ENCODE measurements around the gene PTPRN2. TPM values are rescaled to one million over a fixed set of nuclear protein-coding genes. Genes with fewer than 3 reads are reported as not detected.

Gene PTPRN2
- total and polyA plus RNA-seq, 2 of the 8 experiments (the other 6 are each of a cell fraction or from before 2014, with no cell fraction given), result 2.6 to 4.5 TPM

DNA sequence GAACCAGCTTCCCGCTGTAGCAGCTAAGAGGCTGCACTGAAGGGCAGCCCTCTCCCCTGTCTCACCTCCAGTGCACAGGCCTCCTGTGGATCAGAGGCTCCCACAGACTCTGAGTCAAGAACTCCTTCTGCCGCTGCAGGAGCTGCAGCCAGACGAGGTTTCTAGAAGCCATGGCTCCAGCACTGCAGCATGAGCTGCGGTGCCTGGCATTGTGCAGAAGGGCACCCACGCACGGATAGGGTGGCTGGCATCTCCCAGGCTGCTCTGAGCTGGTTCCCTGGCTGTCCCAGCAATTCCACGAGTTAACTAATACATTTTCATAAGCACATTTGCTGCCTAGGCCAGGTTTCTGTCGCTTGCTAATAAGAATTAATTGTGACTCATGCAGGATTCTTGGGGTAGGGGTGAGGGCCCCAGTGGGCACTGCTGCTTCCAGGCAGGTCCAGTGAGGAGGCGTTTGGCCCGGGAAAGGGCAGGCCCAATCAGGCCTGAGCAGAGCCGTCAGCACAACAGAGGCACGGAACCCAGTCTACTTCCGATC, 656.6 kb downstream of the PTPRN2 start:
- Histone ChIP-seq H2BK12ac (ENCODE audit: low read depth, low read length) (no peak overlapping the region), H2BK20ac (ENCODE audit: low read length) (no peak overlapping the region), H3K36me3 (ENCODE audit: control insufficient read depth in 2 of 4, insufficient read depth in 4 of 4, low read length in 3 of 4) (no peaks in the 10 kb centered on the region), H3K9me3 (ENCODE audit: insufficient read depth in 2 of 2, low read depth in 1 of 2, low read length in 1 of 2) (peaks cover 2 to 16% of the 10 kb centered on the region in 2 experiments; a peak in 3 of 4 replicates), H3K9ac (replicated peaks in 1 of 4; ENCODE audit: extremely low read depth in 1 of 4, low read depth in 3 of 4, low read length in 3 of 4) (no peak overlapping the region), H3K79me1 (ENCODE audit: low read depth, low read length) (no peaks in the 10 kb centered on the region), H4K91ac (replicated peaks; ENCODE audit: insufficient read length, low read length) (peak overlapping the region; percentile 18), H3K4me3 (ENCODE audit: extremely low read depth in 1 of 4, insufficient read depth in 2 of 4, low read depth in 3 of 4, low read length in 4 of 4) (no peak overlapping the region), H3K27ac (ENCODE audit: low read depth, low read length) (no peak overlapping the region), H3K4ac (replicated peaks; ENCODE audit: insufficient read length, low read depth, low read length) (no peak overlapping the region), H2BK120ac (replicated peaks; ENCODE audit: low read depth, low read length) (peak overlapping the region; percentile 43), H3K23ac (ENCODE audit: insufficient read length) (no peak overlapping the region), H3K56ac (replicated peaks; ENCODE audit: insufficient read length, low read depth, low read length) (no peak overlapping the region), H3K23me2 (ENCODE audit: low read depth, low read length) (no peaks in the 10 kb centered on the region), H4K5ac (ENCODE audit: insufficient read length, low read depth, low read length) (no peak overlapping the region), H3K79me2 (ENCODE audit: control insufficient read depth in 1 of 2, insufficient read depth in 2 of 2, low read length in 2 of 2) (no peaks in the 10 kb centered on the region), H4K8ac (ENCODE audit: extremely low read depth, insufficient read depth, low read length) (no peak overlapping the region), H2AK5ac (ENCODE audit: low read depth, low read length) (no peak overlapping the region), H2BK5ac (ENCODE audit: low read depth, low read length) (no peak overlapping the region), H3K14ac (ENCODE audit: insufficient read length) (no peak overlapping the region), H4K20me1 (replicated peaks in 1 of 2; ENCODE audit: control insufficient read depth in 1 of 2, insufficient read depth in 2 of 2, low read length in 2 of 2) (no peaks in the 10 kb centered on the region), H3K4me2 (ENCODE audit: insufficient read depth in 1 of 2, low read depth in 2 of 2, low read length in 2 of 2) (no peak overlapping the region), H3K27me3 (replicated peaks in 1 of 4; ENCODE audit: control insufficient read depth in 3 of 4, extremely low read depth in 1 of 4, insufficient read depth in 3 of 4, low read length in 3 of 4) (no peaks in the 10 kb centered on the region), H3K4me1 (replicated peaks in 1 of 4; ENCODE audit: control insufficient read depth in 3 of 4, insufficient read depth in 4 of 4, low read length in 3 of 4) (peaks cover 0 to 13% (median 6%) of the 10 kb centered on the region in 4 experiments; a peak in 6 of 7 replicates), H2AFZ (ENCODE audit: low read length) (no peak overlapping the region), H3K18ac (ENCODE audit: extremely low read depth, low read length) (no peak overlapping the region; the same call in 1 of the 2 replicates), H2BK15ac (ENCODE audit: low read length) (peak overlapping the region; percentile 32; the same call in 1 of the 2 replicates)
- FAIRE-seq (no peak), DNase-seq (ENCODE audit: low read depth in 1 of 2, low spot score in 2 of 2) (no peak)
- WGBS, 2 experiments (ENCODE audit: extremely low coverage in 1 of 2, insufficient coverage in 1 of 2, insufficient read length in 1 of 2, insufficient replicate concordance in 2 of 2, low coverage in 1 of 2, low lambda C conversion rate in 2 of 2, missing lambda C conversion rate in 1 of 2), result 78% methylated on average over 13 of the region's 13 CpGs; no CpG with 5 or more reads in 1 of the 2 experiments
- ChIA-PET CTCF (ENCODE audit: partially characterized antibody) (interaction anchor here (0.8 to 2.4 kb wide), 2 partner anchors 24 to 41 kb away, joined by 3 to 7 read pairs; no protein-coding TSS in a partner anchor), POLR2A (ENCODE audit: partially characterized antibody) (no interaction called here)
- no peak for TF ChIP-seq HDAC6 (IDR thresholded peaks at IDR 0.05; ENCODE audit: low read depth, low read length)

All from H1 (cell line).